GM12878 (cell line): ENCODE data around the gene CCN5. TPM values are rescaled to one million over a fixed set of nuclear protein-coding genes. Genes with fewer than 3 reads are reported as not detected.

Experiments used
- ATAC-seq: fragments of 200-7000 bp; cut with Tn5 transposase; 3 replicates; pipeline ENCODE4 v1.9.1; 2020; ENCODE audit warnings: mild to moderate bottlenecking, moderate library complexity
- BruUV-seq: library from RNA; stranded (reverse); fragments of 400-500 nt; replicated peaks from 2 replicates; lab custom pipeline; 2021; lab: Mats Ljungman, UMichigan
- CTCF ChIA-PET: fragments of 300-600 bp; sonication (Branson Sonifier 250); formaldehyde crosslinking; extraction: SDS; loops from one replicate; lab custom pipeline; 2021; ENCODE audit warnings: inconsistent platforms; lab: Yijun Ruan, JAX
- POLR2A ChIA-PET: fragments of 350-600 bp; formaldehyde crosslinking; extraction: SDS; loops from one replicate; lab custom pipeline; 2021; ENCODE audit warnings: inconsistent platforms; lab: Charles Lee
- RAD21 ChIA-PET: fragments of 300-600 bp; sonication (Branson Sonifier 250); formaldehyde crosslinking; loops from one replicate; lab custom pipeline; 2023; ENCODE audit warnings: antibody characterized with exemption; ENCODE audit not compliant: unreplicated experiment; lab: Charles Lee
- SMC1A ChIA-PET: fragments of 300-600 bp; sonication (Branson Sonifier 250); formaldehyde crosslinking; loops from one replicate; lab custom pipeline; 2023; ENCODE audit not compliant: unreplicated experiment, uncharacterized antibody; lab: Charles Lee
- DNase-seq: peaks from one replicate; pipeline ENCODE4 v3.0.0-alpha.2; 2011; ENCODE audit warnings: low read depth, low spot score
- FAIRE-seq: peaks from 3 replicates; lab custom pipeline; 2011; peaks lifted over from hg19 to GRCh38; lab: Jason Lieb, UNC
- H2AFZ ChIP-seq: 2 replicates; pipeline ENCODE4 v1.6.0; 2011; ENCODE audit warnings: low read depth, low read length, control low read depth; ENCODE audit not compliant: control insufficient read depth
- H3K27ac ChIP-seq: 2 replicates; pipeline ENCODE4 v1.5.1; 2011; ENCODE audit warnings: control low read depth; ENCODE audit not compliant: control insufficient read depth, insufficient read depth
- H3K27me3 ChIP-seq, 2 experiments: replicated peaks in 1 of 2; 2 replicates each; pipeline versions ENCODE4 v1.6.0 to v1.6.1; 2011; ENCODE audit warnings: low read length in 1 of 2; ENCODE audit not compliant: control insufficient read depth in 2 of 2, insufficient read depth in 2 of 2
- H3K36me3 ChIP-seq, 2 experiments: 2 replicates each; pipeline ENCODE4 v1.5.1; 2011; ENCODE audit warnings: low read length in 1 of 2; ENCODE audit not compliant: control insufficient read depth in 2 of 2, insufficient read depth in 2 of 2
- H3K4me1 ChIP-seq: 2 replicates; pipeline ENCODE4 v1.6.1; 2011; ENCODE audit warnings: mild to moderate bottlenecking, low read length, moderate library complexity, mixed read lengths; ENCODE audit not compliant: control insufficient read depth, insufficient read depth
- H3K4me2 ChIP-seq: 2 replicates; pipeline ENCODE4 v1.6.0; 2011; ENCODE audit warnings: control low read depth; ENCODE audit not compliant: control insufficient read depth, insufficient read depth
- H3K4me3 ChIP-seq: fragments of 200-600 bp; sonication (generic); 2 replicates; pipeline ENCODE4 v1.5.1; 2016
- H3K79me2 ChIP-seq: 2 replicates; pipeline ENCODE4 v1.6.0; 2011; ENCODE audit warnings: low read length; ENCODE audit not compliant: control insufficient read depth, insufficient read depth
- H3K9ac ChIP-seq: 2 replicates; pipeline ENCODE4 v1.8.0; 2011; ENCODE audit warnings: low read length, control low read depth, mixed read lengths; ENCODE audit not compliant: control insufficient read depth, insufficient read depth
- H3K9me3 ChIP-seq: replicated peaks from 3 replicates; pipeline ENCODE4 v1.5.1; 2011; ENCODE audit warnings: mild to moderate bottlenecking, low read length; ENCODE audit not compliant: control insufficient read depth, insufficient read depth
- H4K20me1 ChIP-seq: 2 replicates; pipeline ENCODE4 v1.6.0; 2011; ENCODE audit not compliant: control insufficient read depth, insufficient read depth
- CBFB ChIP-seq: IDR thresholded peaks from 2 replicates; pipeline ENCODE4 v1.6.1; 2016; ENCODE audit warnings: antibody characterized with exemption, low read depth
- CBX3 ChIP-seq: fragments of 200-600 bp; sonication (generic); IDR thresholded peaks from 2 replicates; pipeline ENCODE4 v1.6.1; 2016; ENCODE audit warnings: low read depth, borderline replicate concordance
- CUX1 ChIP-seq: IDR thresholded peaks from 2 replicates; pipeline ENCODE4 v1.6.1; 2012; ENCODE audit warnings: improper control_type of control experiment, low read depth, low read length; ENCODE audit not compliant: insufficient replicate concordance
- FOXM1 ChIP-seq: IDR thresholded peaks from 2 replicates; pipeline ENCODE4 v1.6.1; 2012; ENCODE audit warnings: low read depth, mild to moderate bottlenecking, inconsistent platforms, low read length, moderate library complexity
- IRF4 ChIP-seq: IDR thresholded peaks from 2 replicates; pipeline ENCODE4 v1.6.1; 2011; ENCODE audit warnings: low read depth, low read length
- KDM1A ChIP-seq: fragments of 200-600 bp; sonication (generic); IDR thresholded peaks from 2 replicates; pipeline ENCODE4 v1.6.1; 2016; ENCODE audit warnings: borderline replicate concordance
- LARP7 ChIP-seq: fragments of 450-650 bp; IDR thresholded peaks from 2 replicates; pipeline ENCODE4 v1.6.1; 2017; ENCODE audit warnings: mild to moderate bottlenecking
- MYC ChIP-seq: IDR thresholded peaks from 2 replicates; pipeline ENCODE4 v1.6.1; 2011; ENCODE audit warnings: mild to moderate bottlenecking, low read length, moderate library complexity, inconsistent platforms; ENCODE audit not compliant: insufficient read depth, insufficient replicate concordance, insufficient read length, severe bottlenecking
- PRDM15 ChIP-seq: fragments of 450-650 bp; formaldehyde crosslinking; IDR thresholded peaks from 2 replicates; pipeline ENCODE4 v1.4.0; 2020; ENCODE audit warnings: mild to moderate bottlenecking, moderate library complexity
- SMAD1 ChIP-seq: fragments of 450-650 bp; IDR thresholded peaks from 2 replicates; pipeline ENCODE4 v1.6.1; 2018; ENCODE audit warnings: mild to moderate bottlenecking, low read depth; ENCODE audit not compliant: partially characterized antibody
- TBL1XR1 ChIP-seq: IDR thresholded peaks from 2 replicates; pipeline ENCODE4 v1.6.1; 2012; ENCODE audit warnings: low read depth, low read length, improper control_type of control experiment
- USF1 ChIP-seq: IDR thresholded peaks from 2 replicates; pipeline ENCODE4 v1.6.1; 2011; ENCODE audit warnings: borderline replicate concordance, low read depth, mild to moderate bottlenecking, moderate library complexity, mixed read lengths, low read length; ENCODE audit not compliant: insufficient read depth; ENCODE audit errors: extremely low read length
- WGBS: methylation state at CpG from one replicate; pipeline ENCODE4 v1.1.6; 2016; ENCODE audit warnings: low lambda C conversion rate; ENCODE audit not compliant: insufficient replicate concordance, insufficient coverage; ENCODE audit errors: missing lambda C conversion rate; 5-methylcytosine and 5-hydroxymethylcytosine counted together
- in situ Hi-C: fragments of 300-500 bp; cut with MboI; formaldehyde crosslinking; loops from 9 replicates; pipeline ENCODE4 v1.14.3; 2018; ENCODE audit warnings: mixed read lengths
- intact Hi-C: fragments of 100-400 bp; cut with micrococcal nuclease; formaldehyde crosslinking; loops from one replicate; pipeline ENCODE4 v1.14.2; 2022; ENCODE audit not compliant: unreplicated experiment
- polyA plus RNA-seq, 11 experiments: library from polyadenylated mRNA; depleted of rRNA in 4 of 11; unstranded in 6 of 11; stranded (reverse) in 5 of 11; fragments of >200 nt; fragmentation: Nextera tagmentation in 4 of 11; fragmentation: Illumina TruSeq in 1 of 11; extraction: Ambion mirVana in 4 of 11; extraction: Trizol in 1 of 11; gene quantifications; 1 replicate in 1 of 11; 2 replicates in 10 of 11; pipeline versions ENCODE4 v1.2.1 to v1.2.3, GENCODE V29; 2011 to 2016; ENCODE audit warnings: inconsistent platforms in 2 of 11, missing spikeins in 2 of 11, low read depth in 1 of 11
- total RNA-seq, 4 experiments: library from RNA; depleted of rRNA in 3 of 4; stranded (reverse); fragments of >200 nt in 3 of 4; fragmentation: Illumina TruSeq in 1 of 4; extraction: Trizol in 1 of 4; gene quantifications; 2 replicates each; pipeline versions ENCODE4 v1.2.1 to v1.2.3, GENCODE V29; 2013 to 2021

The CCN5 gene
- total and polyA plus RNA-seq, 10 of the 15 experiments (the other 5 are each of a cell fraction or from before 2014, with no cell fraction given), result 0.14 to 0.15 TPM; not detected in 8

GRCh38 chr20:44728801-44729443 is 13.8 kb downstream of the CCN5 start (continued):
- TF ChIP-seq KDM1A (no peak), CBX3 (no peak), FOXM1 (no peak), TBL1XR1 (no peak)
- TF ChIP-seq, all 136 proteins: peak for 0

GRCh38 chr20:44730441-44730840 is 15.3 kb downstream of the CCN5 start:
- H3K4me1 ChIP-seq, result peaks cover 7% of the 10 kb centered on the region
- no peaks in the 10 kb centered on the region for H4K20me1 ChIP-seq
- H2AFZ ChIP-seq, result no peak overlapping the region
- 60% methylated on average over 2 of the region's 2 CpGs for WGBS
- H3K36me3 ChIP-seq, result no peaks in the 10 kb centered on the region
- ChIA-PET RAD21 (no interaction called here), SMC1A (interaction anchor here (1.1 to 1.5 kb wide), 2 partner anchors 46 to 49 kb away, joined by 3 read pairs; no protein-coding TSS in a partner anchor), POLR2A (no interaction called here), CTCF (interaction anchor here (8.2 kb wide), 1 partner anchor 46 kb away, joined by 91 read pairs; no protein-coding TSS in a partner anchor)
- H3K27ac ChIP-seq, result no peak overlapping the region
- no TSS peak for BruUV-seq
- H3K9ac ChIP-seq, result no peak overlapping the region
- DNase-seq (no peak), FAIRE-seq (no peak), ATAC-seq (no peak)
- no peaks in the 10 kb centered on the region for H3K79me2 ChIP-seq
- no peaks in the 10 kb centered on the region; the same call in 2 of the 3 replicates for H3K9me3 ChIP-seq
- no peaks in the 10 kb centered on the region; a peak in 1 of 4 replicates for H3K27me3 ChIP-seq
- H3K4me2 ChIP-seq, result no peak overlapping the region
- no peak overlapping the region for H3K4me3 ChIP-seq
- in situ Hi-C loops, result loop anchor here (5.0 kb wide), 1 partner anchor 43 kb away; no protein-coding TSS in a partner anchor
- intact Hi-C loops, result loop anchor here (5.0 kb wide), 1 partner anchor 343 kb away; no protein-coding TSS in a partner anchor
- no peak for TF ChIP-seq LARP7
- no peak for TF ChIP-seq IRF4
- no peak for TF ChIP-seq MYC
- TF ChIP-seq USF1, result no peak
- TF ChIP-seq CBFB, result no peak
- TF ChIP-seq CUX1, result no peak
- no peak for TF ChIP-seq SMAD1
- TF ChIP-seq PRDM15 (CRISPR knock-in tag), result no peak
